Kidney (tissue), 14 donors: ENCODE measurements around the gene EFHC2. TPM values are rescaled to one million over a fixed set of nuclear protein-coding genes. Genes with fewer than 3 reads are reported as not detected.

ENCODE experiments used
- DNase-seq, 5 donors: peaks; one replicate each; pipeline ENCODE4 v3.0.0-alpha.2; 2013 to 2020
- FAIRE-seq: peaks from 2 replicates; lab custom pipeline; 2012; peaks lifted over from hg19 to GRCh38; lab: Jason Lieb, UNC
- H3K27ac ChIP-seq, 2 donors: one replicate each; pipeline ENCODE4 v1.7.0; 2013; ENCODE audit warnings: low read depth in 2 of 2, low read length in 2 of 2, inconsistent platforms in 1 of 2
- H3K27me3 ChIP-seq: one replicate; pipeline ENCODE4 v1.7.1; 2013; ENCODE audit warnings: low read length, inconsistent platforms; ENCODE audit not compliant: control insufficient read depth, insufficient read depth
- H3K36me3 ChIP-seq, 3 donors: one replicate each; pipeline versions ENCODE4 v1.7.0 to v1.7.1; 2013; ENCODE audit warnings: low read length in 3 of 3, control low read depth in 1 of 3, inconsistent platforms in 1 of 3; ENCODE audit not compliant: insufficient read depth in 3 of 3, control insufficient read depth in 2 of 3
- H3K4me1 ChIP-seq, 3 donors: one replicate each; pipeline versions ENCODE4 v1.7.0 to v1.7.1; 2013; ENCODE audit warnings: low read length in 3 of 3, inconsistent platforms in 1 of 3, low read depth in 1 of 3; ENCODE audit not compliant: control insufficient read depth in 2 of 3, insufficient read depth in 2 of 3
- H3K4me3 ChIP-seq, 3 donors: one replicate each; pipeline versions ENCODE4 v1.7.0 to v1.8.1; 2013; ENCODE audit warnings: low read length in 3 of 3, control low read depth in 1 of 3, inconsistent platforms in 1 of 3
- H3K9ac ChIP-seq, 3 donors: one replicate each; pipeline versions ENCODE4 v1.7.0 to v1.7.1; 2013; ENCODE audit warnings: low read length in 3 of 3, control low read depth in 1 of 3, inconsistent platforms in 1 of 3
- H3K9me3 ChIP-seq, 3 donors: one replicate each; pipeline versions ENCODE4 v1.7.0 to v1.7.1; 2013; ENCODE audit warnings: low read length in 3 of 3, control low read depth in 1 of 3, inconsistent platforms in 1 of 3; ENCODE audit not compliant: control insufficient read depth in 2 of 3, insufficient read depth in 1 of 3
- CTCF ChIP-seq: IDR thresholded peaks from 3 replicates; pipeline ENCODE4 v1.5.1; 2012; ENCODE audit warnings: mild to moderate bottlenecking, moderate library complexity, borderline replicate concordance; ENCODE audit not compliant: insufficient read depth; ENCODE audit errors: extremely low read depth
- intact Hi-C: fragments of 100-400 bp; cut with DNase I; formaldehyde crosslinking; loops from one replicate; pipeline ENCODE4 v1.11.1; 2022
- polyA plus RNA-seq: library from polyadenylated mRNA; stranded (reverse); fragments of 350-450 nt; fragmentation: Illumina TruSeq; extraction: RNeasy Lipid Tissue Mini Kit (QIAGEN cat#74804); gene quantifications from one replicate; pipeline ENCODE4 v1.2.3, GENCODE V29; 2014; ENCODE audit warnings: low read depth, low replicate concordance; ENCODE audit not compliant: insufficient read depth
- total RNA-seq: library from RNA; stranded (reverse); fragmentation: NEBNext Ultra II Directional; extraction: Animal tissue kit (Norgen Biotek cat#: 25700); gene quantifications from one replicate; pipeline ENCODE4 v1.2.1, GENCODE V29; 2021
- donor health status: control.
- donor health status: control.
- donor health status: control.
- donor health status: control.
- donor health status: control.
- donor health status: DM: yes; HTN: yes; CAD: no.
- donor health status: Normal renal cell carcinoma (clear cell type).

Gene EFHC2
- total and polyA plus RNA-seq, 2 donors from 2014 or later, result 1.6 to 6.4 TPM

GRCh38 chrX:44104699-44105098 lies 238.8 kb downstream of the EFHC2 start:
- Histone ChIP-seq H3K27ac (no peak overlapping the region), H3K9ac (no peak overlapping the region), H3K9me3 (no peaks in the 10 kb centered on the region), H3K4me1 (no peaks in the 10 kb centered on the region), H3K4me3 (no peak overlapping the region), H3K27me3 (peaks cover 2% of the 10 kb centered on the region), H3K36me3 (no peaks in the 10 kb centered on the region)
- TF ChIP-seq CTCF, result no peak
- FAIRE-seq (no peak), DNase-seq (no peak)
- intact Hi-C loops, result no loop called here

GRCh38 chrX:44101281-44101680 lies 242.2 kb downstream of the EFHC2 start:
- intact Hi-C loops, result no loop called here
- TF ChIP-seq CTCF, result no peak
- H3K9me3 ChIP-seq, result no peaks in the 10 kb centered on the region
- H3K4me3 ChIP-seq, result no peak overlapping the region
- H3K27me3 ChIP-seq, result peaks cover 2% of the 10 kb centered on the region
- DNase-seq (no peak), FAIRE-seq (no peak)
- no peaks in the 10 kb centered on the region for H3K4me1 ChIP-seq
- H3K9ac ChIP-seq, result no peak overlapping the region
- no peak overlapping the region for H3K27ac ChIP-seq
- no peaks in the 10 kb centered on the region for H3K36me3 ChIP-seq

GRCh38 chrX:44099366-44099765 lies 244.1 kb downstream of the EFHC2 start:
- intact Hi-C loops, result no loop called here
- no peaks in the 10 kb centered on the region for H3K9me3 ChIP-seq
- FAIRE-seq (no peak), DNase-seq (no peak)
- peaks cover 2% of the 10 kb centered on the region for H3K27me3 ChIP-seq
- no peaks in the 10 kb centered on the region for H3K4me1 ChIP-seq
- H3K4me3 ChIP-seq, result no peak overlapping the region
- TF ChIP-seq CTCF, result no peak
- H3K9ac ChIP-seq, result no peak overlapping the region
- H3K36me3 ChIP-seq, result no peaks in the 10 kb centered on the region
- no peak overlapping the region for H3K27ac ChIP-seq

Other genes starting within 250 kb of the EFHC2 start
- 17.0 TPM for gene FUNDC1, start 199.2 kb upstream of the EFHC2 start, total RNA-seq
- gene FUNDC1, start 199.2 kb upstream of the EFHC2 start, polyA plus RNA-seq, result 37.9 TPM